Measurements from ENCODE around the gene LPCAT2. TPM values are rescaled to one million over a fixed set of nuclear protein-coding genes. Genes with fewer than 3 reads are reported as not detected.

The LPCAT2 gene
- total and polyA plus RNA-seq, 8 donors, result 1.4 to 36.2 (median 6.6) TPM; not detected in 1

DNA sequence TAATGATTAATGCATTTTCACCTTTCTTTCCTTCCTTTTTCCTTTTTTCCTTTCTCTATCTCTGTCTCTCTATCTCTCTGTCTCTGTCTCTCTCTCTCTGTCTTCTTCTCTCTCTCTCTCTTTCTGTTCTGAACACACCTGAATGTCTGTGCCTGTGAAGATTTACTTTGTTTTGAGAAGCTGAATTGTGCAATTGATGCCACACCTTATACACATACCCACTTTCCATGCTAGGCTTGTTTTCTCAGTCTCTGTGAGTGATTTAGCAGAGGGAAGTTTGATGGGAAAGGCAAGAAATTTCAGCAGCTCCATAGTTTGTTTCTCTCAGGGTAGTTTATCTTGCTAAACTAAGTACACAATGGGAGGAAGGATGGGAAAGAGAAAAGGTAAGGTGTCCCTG lies 48.3 kb downstream of the LPCAT2 start:
- no peak for DNase-seq
- TF ChIP-seq POLR2A (IDR thresholded peaks at IDR 0.05), result no peak
- Histone ChIP-seq H3K36me3 (peaks cover 0 to 9% (median 1%) of the 10 kb centered on the region in 4 donors), H3K27ac (no peak overlapping the region), H3K27me3 (no peaks in the 10 kb centered on the region), H3K4me1 (peaks cover 0 to 37% (median 13%) of the 10 kb centered on the region in 4 donors), H3K9me3 (no peaks in the 10 kb centered on the region), H3K4me3 (no peak overlapping the region)
- intact Hi-C loops (cut with DNase I; ENCODE audit: low total_unique reads), result no loop called here

DNA sequence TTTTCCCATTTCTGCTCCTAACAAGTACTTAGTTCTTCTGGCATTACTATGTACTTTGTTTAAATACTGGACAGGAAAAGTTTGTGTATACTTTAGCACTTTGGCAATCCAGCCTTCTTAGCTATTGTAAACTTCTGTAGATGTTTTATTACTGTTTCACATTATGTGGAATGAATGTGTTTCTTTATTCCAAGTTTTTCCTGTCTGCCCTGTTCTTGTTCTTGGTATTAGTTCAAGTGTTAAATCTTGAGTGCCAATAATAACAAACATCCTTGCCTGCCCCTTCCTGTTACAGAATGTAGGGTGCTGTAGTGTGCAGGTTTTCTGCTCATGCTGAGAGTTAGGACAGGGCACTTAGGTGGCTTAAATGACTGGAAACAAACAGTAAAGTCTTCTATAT lies 50.4 kb downstream of the LPCAT2 start:
- Histone ChIP-seq H3K4me1 (peaks cover 0 to 37% (median 13%) of the 10 kb centered on the region in 4 donors), H3K36me3 (peaks cover 0 to under 1% (median under 1%) of the 10 kb centered on the region in 4 donors), H3K27me3 (no peaks in the 10 kb centered on the region), H3K9me3 (no peaks in the 10 kb centered on the region), H3K27ac (peak overlapping the region in 2 of 5 donors; percentile 16 to 36), H3K4me3 (no peak overlapping the region)
- intact Hi-C loops (cut with DNase I; ENCODE audit: low total_unique reads), result no loop called here
- no peak for TF ChIP-seq POLR2A (IDR thresholded peaks at IDR 0.05)
- TF ChIP-seq, protein P1, sequence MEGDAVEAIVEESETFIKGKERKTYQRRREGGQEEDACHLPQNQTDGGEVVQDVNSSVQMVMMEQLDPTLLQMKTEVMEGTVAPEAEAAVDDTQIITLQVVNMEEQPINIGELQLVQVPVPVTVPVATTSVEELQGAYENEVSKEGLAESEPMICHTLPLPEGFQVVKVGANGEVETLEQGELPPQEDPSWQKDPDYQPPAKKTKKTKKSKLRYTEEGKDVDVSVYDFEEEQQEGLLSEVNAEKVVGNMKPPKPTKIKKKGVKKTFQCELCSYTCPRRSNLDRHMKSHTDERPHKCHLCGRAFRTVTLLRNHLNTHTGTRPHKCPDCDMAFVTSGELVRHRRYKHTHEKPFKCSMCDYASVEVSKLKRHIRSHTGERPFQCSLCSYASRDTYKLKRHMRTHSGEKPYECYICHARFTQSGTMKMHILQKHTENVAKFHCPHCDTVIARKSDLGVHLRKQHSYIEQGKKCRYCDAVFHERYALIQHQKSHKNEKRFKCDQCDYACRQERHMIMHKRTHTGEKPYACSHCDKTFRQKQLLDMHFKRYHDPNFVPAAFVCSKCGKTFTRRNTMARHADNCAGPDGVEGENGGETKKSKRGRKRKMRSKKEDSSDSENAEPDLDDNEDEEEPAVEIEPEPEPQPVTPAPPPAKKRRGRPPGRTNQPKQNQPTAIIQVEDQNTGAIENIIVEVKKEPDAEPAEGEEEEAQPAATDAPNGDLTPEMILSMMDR (IDR thresholded peaks at IDR 0.05), result no peak
- TF ChIP-seq POLR2AphosphoS5 (IDR thresholded peaks at IDR 0.05), result no peak
- no peak for TF ChIP-seq EP300 (IDR thresholded peaks at IDR 0.05)
- peak in 1 of 2 donors; percentile 44 for DNase-seq

DNA sequence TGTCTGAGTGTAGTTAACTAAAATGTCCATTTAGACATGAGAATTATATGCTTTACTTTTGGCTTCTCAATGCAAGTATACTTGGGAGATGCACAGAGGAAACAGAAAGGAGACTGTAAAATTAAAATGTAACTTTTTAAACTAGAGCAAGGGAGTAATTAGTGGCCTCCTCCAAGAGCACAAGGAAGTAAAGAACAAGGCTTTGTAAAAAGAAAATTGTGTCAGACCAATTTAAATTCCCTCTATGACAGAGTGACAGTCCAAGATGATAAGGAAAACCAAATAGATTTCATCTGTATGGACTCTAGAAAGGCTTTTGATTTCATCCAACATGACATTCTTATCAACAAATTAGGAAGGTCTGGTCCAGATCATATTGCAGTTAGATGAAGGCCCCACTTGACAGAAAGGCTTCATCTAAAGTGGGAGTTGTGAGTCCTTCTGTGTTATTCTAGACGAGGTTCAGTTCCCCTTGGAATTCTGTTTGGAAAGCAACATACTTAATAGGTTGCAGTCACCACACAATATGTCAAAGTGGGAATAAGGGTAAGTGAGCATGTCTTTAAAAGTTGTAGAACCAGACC lies 51.2 kb downstream of the LPCAT2 start:
- no peaks in the 10 kb centered on the region for H3K27me3 ChIP-seq
- H3K4me3 ChIP-seq, result no peak overlapping the region
- DNase-seq, result no peak
- no peaks in the 10 kb centered on the region for H3K36me3 ChIP-seq
- no peak for TF ChIP-seq POLR2AphosphoS5 (IDR thresholded peaks at IDR 0.05)
- TF ChIP-seq EP300 (IDR thresholded peaks at IDR 0.05), result no peak
- TF ChIP-seq, protein P1 (IDR thresholded peaks at IDR 0.05), result no peak
- TF ChIP-seq POLR2A (IDR thresholded peaks at IDR 0.05), result no peak
- peaks cover 0 to 37% (median 13%) of the 10 kb centered on the region in 4 donors for H3K4me1 ChIP-seq
- WGBS, 5 donors, result 38 to 45% (median 41%) methylated on average over 1 of the region's 1 CpG
- intact Hi-C loops (cut with DNase I; ENCODE audit: low total_unique reads), result no loop called here
- H3K27ac ChIP-seq, result no peak overlapping the region
- no peaks in the 10 kb centered on the region for H3K9me3 ChIP-seq

GRCh38 chr16:55561319-55561848 lies 52.5 kb downstream of the LPCAT2 start:
- H3K4me1 ChIP-seq, result peaks cover 0 to 37% (median 13%) of the 10 kb centered on the region in 4 donors
- H3K36me3 ChIP-seq, result no peaks in the 10 kb centered on the region
- no peak overlapping the region for H3K27ac ChIP-seq
- no peak for TF ChIP-seq EP300 (IDR thresholded peaks at IDR 0.05)
- TF ChIP-seq POLR2AphosphoS5 (IDR thresholded peaks at IDR 0.05), result no peak
- TF ChIP-seq, protein P1 (IDR thresholded peaks at IDR 0.05), result no peak
- TF ChIP-seq POLR2A (IDR thresholded peaks at IDR 0.05), result no peak
- 75 to 92% (median 89%) methylated on average over 2 of the region's 2 CpGs for WGBS, 5 donors
- no peaks in the 10 kb centered on the region for H3K9me3 ChIP-seq
- intact Hi-C loops (cut with DNase I; ENCODE audit: low total_unique reads), result no loop called here
- no peaks in the 10 kb centered on the region for H3K27me3 ChIP-seq
- no peak overlapping the region for H3K4me3 ChIP-seq
- DNase-seq, result no peak

GRCh38 chr16:55562936-55563335 lies 54.1 kb downstream of the LPCAT2 start:
- H3K4me1 ChIP-seq, result peaks cover 0 to 35% (median 13%) of the 10 kb centered on the region in 4 donors
- H3K27me3 ChIP-seq, result no peaks in the 10 kb centered on the region
- H3K9me3 ChIP-seq, result no peaks in the 10 kb centered on the region
- H3K4me3 ChIP-seq, result no peak overlapping the region
- 70 to 92% (median 88%) methylated on average over 1 of the region's 1 CpG for WGBS, 5 donors
- no peak for DNase-seq
- intact Hi-C loops (cut with DNase I; ENCODE audit: low total_unique reads), result no loop called here
- TF ChIP-seq POLR2A (IDR thresholded peaks at IDR 0.05) (no peak), EP300 (IDR thresholded peaks at IDR 0.05) (no peak), POLR2AphosphoS5 (IDR thresholded peaks at IDR 0.05) (no peak)
- TF ChIP-seq, protein P1 (IDR thresholded peaks at IDR 0.05), result no peak
- no peak overlapping the region for H3K27ac ChIP-seq
- H3K36me3 ChIP-seq, result no peaks in the 10 kb centered on the region
